Activated naive CD4-positive, alpha-beta T cell treated with anti-CD3 and anti-CD28 coated beads for 36 hours (primary cell): Measurements from ENCODE around the gene KCNK10. TPM values are rescaled to one million over a fixed set of nuclear protein-coding genes. Genes with fewer than 3 reads are reported as not detected.

Source experiments
- CTCF ChIA-PET: fragments of 350-600 bp; sonication (Branson Sonifier 250); formaldehyde crosslinking; loops from one replicate; lab custom pipeline; 2021; ENCODE audit warnings: antibody characterized with exemption; lab: Charles Lee
- DNase-seq: peaks from one replicate; pipeline ENCODE4 v3.0.0-alpha.2; 2020
- H3K27ac Mint-ChIP-seq: one replicate; pipeline ENCODE4 v1.8.0; 2021; ENCODE audit warnings: mild to moderate bottlenecking, mixed read lengths
- H3K27me3 Mint-ChIP-seq: one replicate; pipeline ENCODE4 v1.8.0; 2021; ENCODE audit warnings: low read depth, mixed read lengths
- H3K36me3 Mint-ChIP-seq: one replicate; pipeline ENCODE4 v1.8.0; 2021; ENCODE audit warnings: low read depth, mixed read lengths
- H3K4me1 Mint-ChIP-seq: one replicate; pipeline ENCODE4 v1.8.0; 2021; ENCODE audit warnings: low read depth, mixed read lengths
- H3K4me3 Mint-ChIP-seq: one replicate; pipeline ENCODE4 v1.8.0; 2021; ENCODE audit warnings: mild to moderate bottlenecking, moderate library complexity, mixed read lengths
- H3K9me3 Mint-ChIP-seq: one replicate; pipeline ENCODE4 v1.8.0; 2021; ENCODE audit warnings: mixed read lengths
- intact Hi-C: fragments of 100-400 bp; cut with micrococcal nuclease; formaldehyde crosslinking; loops from one replicate; pipeline ENCODE4 v1.15.1; 2023
- total RNA-seq, 2 experiments: library from RNA; stranded (reverse); gene quantifications; one replicate each; pipeline ENCODE4 v1.2.3, GENCODE V29; 2021

The KCNK10 gene
- total RNA-seq, 2 experiments from 2014 or later: not detected

GRCh38 chr14:88203291-88203690 lies 119.8 kb downstream of the KCNK10 start:
- H3K9me3 Mint-ChIP-seq: no peaks in the 10 kb centered on the region
- CTCF ChIA-PET: interaction anchor here (1.3 kb wide), 1 partner anchor 14 kb away, joined by 7 read pairs; no protein-coding TSS in a partner anchor
- no peaks in the 10 kb centered on the region for H3K4me1 Mint-ChIP-seq
- intact Hi-C loops: no loop called here
- no peak overlapping the region for H3K27ac Mint-ChIP-seq
- H3K36me3 Mint-ChIP-seq: no peaks in the 10 kb centered on the region
- DNase-seq: no peak
- peaks cover 13% of the 10 kb centered on the region for H3K27me3 Mint-ChIP-seq
- no peak overlapping the region for H3K4me3 Mint-ChIP-seq

DNA sequence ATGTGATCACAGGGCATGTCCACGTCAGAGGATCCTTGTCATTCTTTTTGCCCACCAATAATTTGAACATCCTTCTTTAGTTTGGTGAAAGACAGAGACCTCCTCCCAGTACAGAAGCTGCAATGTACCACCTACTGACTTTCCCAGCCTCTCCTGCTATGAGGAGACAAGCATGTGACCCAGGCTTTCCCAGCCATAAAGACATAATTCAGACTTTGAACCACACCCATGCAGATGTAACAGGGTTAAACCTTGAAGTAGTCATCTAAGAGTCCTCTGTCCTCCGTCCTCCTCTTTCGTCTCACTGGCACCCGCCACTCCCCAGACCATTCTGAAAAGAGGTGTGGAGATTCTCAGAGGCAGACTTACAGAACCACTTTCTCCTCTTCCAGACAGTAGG lies 120.8 kb downstream of the KCNK10 start:
- Mint-ChIP-seq H3K4me1 (no peaks in the 10 kb centered on the region), H3K36me3 (no peaks in the 10 kb centered on the region), H3K27me3 (peaks cover 9% of the 10 kb centered on the region), H3K9me3 (no peaks in the 10 kb centered on the region), H3K4me3 (no peak overlapping the region), H3K27ac (no peak overlapping the region)
- intact Hi-C loops: no loop called here
- no peak for DNase-seq
- CTCF ChIA-PET: interaction anchor here (1.9 kb wide), 1 partner anchor 13 kb away, joined by 5 read pairs; no protein-coding TSS in a partner anchor

- Mint-ChIP-seq H3K36me3 (no peaks in the 10 kb centered on the region), H3K4me1 (no peaks in the 10 kb centered on the region), H3K27ac (no peak overlapping the region), H3K4me3 (no peak overlapping the region), H3K27me3 (peaks cover 9% of the 10 kb centered on the region), H3K9me3 (no peaks in the 10 kb centered on the region)
- CTCF ChIA-PET: interaction anchor here (0.6 to 1.9 kb wide), 2 partner anchors 12 to 162 kb away, joined by 5 read pairs; no protein-coding TSS in a partner anchor
- intact Hi-C loops: no loop called here
- DNase-seq: no peak
Measured at GRCh38 chr14:88201851-88202250, 121.2 kb downstream of the KCNK10 start.

DNA sequence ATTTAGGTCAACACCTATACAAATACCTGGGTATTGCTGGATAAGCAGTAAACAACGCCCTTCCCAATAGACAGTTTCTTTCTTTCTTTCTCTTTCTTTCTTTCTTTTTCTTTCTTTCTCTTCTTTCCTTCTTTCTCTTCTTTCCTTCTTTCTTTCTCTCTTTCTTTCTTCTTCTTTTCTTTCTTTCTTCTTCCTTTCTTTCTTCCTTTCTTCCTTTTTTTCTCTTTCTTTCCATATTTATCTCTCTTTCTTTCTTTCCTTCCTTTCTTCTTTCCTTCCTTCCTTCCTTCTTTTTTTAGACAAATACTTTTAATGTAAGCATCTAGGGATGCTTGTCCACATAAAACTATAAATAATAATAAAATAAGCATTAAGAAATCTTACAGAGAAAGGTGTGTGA lies 123.2 kb downstream of the KCNK10 start:
- CTCF ChIA-PET: interaction anchor here (2.5 kb wide), 1 partner anchor 11 kb away, joined by 7 read pairs; no protein-coding TSS in a partner anchor
- Mint-ChIP-seq H3K9me3 (no peaks in the 10 kb centered on the region), H3K27me3 (peaks cover 22% of the 10 kb centered on the region), H3K4me3 (no peak overlapping the region), H3K4me1 (no peaks in the 10 kb centered on the region), H3K36me3 (no peaks in the 10 kb centered on the region), H3K27ac (no peak overlapping the region)
- DNase-seq: no peak
- intact Hi-C loops: no loop called here

DNA sequence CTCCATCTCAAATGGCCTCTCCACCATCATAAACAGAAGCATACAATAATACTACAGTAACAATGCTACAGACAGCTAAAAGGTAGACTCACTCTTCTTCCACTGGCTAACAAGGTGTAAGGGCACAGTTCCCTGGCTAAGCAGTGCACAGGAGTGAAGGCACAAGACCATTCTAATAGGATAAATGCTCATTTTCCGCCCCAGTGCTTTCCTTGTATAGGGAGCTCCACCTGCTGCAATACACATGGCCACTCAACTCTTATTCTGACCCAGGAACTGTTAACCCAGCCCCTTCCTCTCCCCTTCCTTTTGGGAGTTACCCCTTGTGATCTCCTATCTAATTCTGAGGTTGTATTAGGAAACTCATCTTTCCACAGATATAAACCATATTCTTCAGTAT lies 124.6 kb downstream of the KCNK10 start:
- CTCF ChIA-PET: interaction anchor here (0.6 to 2.5 kb wide), 5 partner anchors 9 to 692 kb away, joined by 3 to 7 read pairs (median 3); no protein-coding TSS in a partner anchor
- peaks cover 28% of the 10 kb centered on the region for H3K27me3 Mint-ChIP-seq
- no peak for DNase-seq
- H3K36me3 Mint-ChIP-seq: no peaks in the 10 kb centered on the region
- H3K4me1 Mint-ChIP-seq: no peaks in the 10 kb centered on the region
- H3K9me3 Mint-ChIP-seq: no peaks in the 10 kb centered on the region
- no peak overlapping the region for H3K27ac Mint-ChIP-seq
- intact Hi-C loops: no loop called here
- H3K4me3 Mint-ChIP-seq: no peak overlapping the region

- H3K36me3 Mint-ChIP-seq: no peaks in the 10 kb centered on the region
- no peak overlapping the region for H3K4me3 Mint-ChIP-seq
- H3K27me3 Mint-ChIP-seq: peaks cover 24% of the 10 kb centered on the region
- intact Hi-C loops: no loop called here
- DNase-seq: no peak
- no peaks in the 10 kb centered on the region for H3K4me1 Mint-ChIP-seq
- no peak overlapping the region for H3K27ac Mint-ChIP-seq
- CTCF ChIA-PET: interaction anchor here (1.6 to 1.9 kb wide), 2 partner anchors 10 to 252 kb away, joined by 3 to 6 read pairs; no protein-coding TSS in a partner anchor
- no peaks in the 10 kb centered on the region for H3K9me3 Mint-ChIP-seq
Measured at GRCh38 chr14:88196925-88197324, 126.1 kb downstream of the KCNK10 start.

DNA sequence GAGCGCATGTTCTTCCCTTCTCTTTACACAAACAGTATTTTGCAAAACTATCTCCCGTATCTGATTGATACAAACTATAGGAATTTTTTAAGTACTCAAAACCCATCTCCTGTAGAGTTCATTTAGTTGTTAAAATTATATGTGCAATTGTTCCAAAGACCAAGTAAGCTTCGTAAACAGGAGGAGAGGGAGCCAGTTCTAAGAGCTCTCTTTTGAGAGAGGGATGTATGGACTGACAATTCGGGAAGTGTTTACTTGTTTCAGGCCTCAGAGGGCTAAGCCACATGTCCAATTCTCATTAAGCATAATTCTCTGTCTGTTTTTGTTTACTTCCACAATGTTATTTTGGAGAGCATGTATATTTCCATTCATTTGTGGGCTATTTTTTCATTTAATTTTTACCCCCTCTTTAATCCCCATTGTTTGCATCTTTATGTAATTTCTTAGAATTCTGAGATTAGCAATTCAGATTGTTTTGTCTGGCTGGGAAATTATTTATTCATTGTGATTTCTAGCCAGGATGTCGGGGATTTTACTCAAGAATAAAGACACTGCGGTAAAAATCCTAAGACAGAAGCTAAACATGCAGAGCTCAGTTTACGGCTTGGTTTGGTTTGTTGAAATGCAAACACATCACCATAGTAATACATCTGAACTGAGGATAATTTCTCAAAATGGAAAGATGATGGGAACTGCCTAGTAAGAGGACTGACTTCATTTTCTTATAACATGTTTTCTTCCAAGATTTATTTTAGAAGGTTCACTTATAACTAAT lies 126.8 kb downstream of the KCNK10 start:
- H3K27me3 Mint-ChIP-seq: peaks cover 21% of the 10 kb centered on the region
- DNase-seq: no peak
- intact Hi-C loops: no loop called here
- CTCF ChIA-PET: interaction anchor here (0.7 to 1.9 kb wide), 3 partner anchors 10 to 251 kb away, joined by 3 to 6 read pairs (median 3); no protein-coding TSS in a partner anchor
- H3K9me3 Mint-ChIP-seq: no peaks in the 10 kb centered on the region
- no peaks in the 10 kb centered on the region for H3K4me1 Mint-ChIP-seq
- no peak overlapping the region for H3K27ac Mint-ChIP-seq
- H3K36me3 Mint-ChIP-seq: no peaks in the 10 kb centered on the region
- no peak overlapping the region for H3K4me3 Mint-ChIP-seq

DNA sequence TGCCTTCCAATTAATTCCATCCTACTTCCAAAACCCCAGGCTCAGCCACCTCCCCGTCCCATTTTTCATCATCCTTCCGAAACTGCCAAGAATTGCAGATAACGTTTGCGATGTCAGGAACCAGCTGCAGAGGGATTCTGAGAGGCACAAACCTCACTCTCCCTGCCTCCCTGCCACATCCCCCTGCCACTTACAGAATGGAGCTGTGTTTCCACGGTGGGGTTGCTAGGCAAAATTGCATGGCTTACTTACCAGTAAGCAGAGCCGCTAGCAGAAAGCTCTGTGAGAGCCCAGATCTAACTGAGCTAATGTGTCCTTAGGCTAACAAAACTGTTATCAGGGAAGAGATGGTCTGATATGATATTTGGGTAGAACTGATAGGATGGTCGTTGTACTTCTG lies 127.4 kb downstream of the KCNK10 start:
- no peaks in the 10 kb centered on the region for H3K36me3 Mint-ChIP-seq
- no peak overlapping the region for H3K27ac Mint-ChIP-seq
- H3K9me3 Mint-ChIP-seq: no peaks in the 10 kb centered on the region
- H3K4me1 Mint-ChIP-seq: no peaks in the 10 kb centered on the region
- CTCF ChIA-PET: interaction anchor here (0.7 to 1.9 kb wide), 3 partner anchors 11 to 251 kb away, joined by 3 to 6 read pairs (median 3); no protein-coding TSS in a partner anchor
- peaks cover 21% of the 10 kb centered on the region for H3K27me3 Mint-ChIP-seq
- DNase-seq: no peak
- intact Hi-C loops: no loop called here
- no peak overlapping the region for H3K4me3 Mint-ChIP-seq

- Mint-ChIP-seq H3K4me1 (no peaks in the 10 kb centered on the region), H3K27ac (no peak overlapping the region), H3K4me3 (no peak overlapping the region), H3K36me3 (no peaks in the 10 kb centered on the region), H3K9me3 (no peaks in the 10 kb centered on the region), H3K27me3 (peaks cover 23% of the 10 kb centered on the region)
- intact Hi-C loops: no loop called here
- CTCF ChIA-PET: no interaction called here
- no peak for DNase-seq
Measured at GRCh38 chr14:88194531-88194930, 128.5 kb downstream of the KCNK10 start.

DNA sequence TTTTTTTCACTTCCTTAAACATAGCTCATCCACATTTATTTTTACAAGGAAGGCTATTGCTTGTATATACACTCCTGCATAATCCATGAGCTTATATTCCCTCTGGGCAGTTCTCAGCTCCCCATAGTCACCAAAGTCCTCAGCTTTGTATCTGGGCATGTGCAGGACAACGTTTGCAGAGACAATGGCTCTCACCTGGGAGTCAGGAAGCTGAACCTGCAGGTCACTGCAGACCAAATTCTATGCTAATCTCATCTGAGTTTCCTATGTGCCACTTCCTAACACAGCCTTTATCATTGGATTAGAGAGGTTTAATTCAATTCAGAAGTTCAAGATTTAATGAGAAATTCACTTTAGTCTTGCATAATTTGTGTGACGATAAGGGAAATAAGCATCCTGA lies 131.5 kb downstream of the KCNK10 start:
- no peaks in the 10 kb centered on the region for H3K9me3 Mint-ChIP-seq
- CTCF ChIA-PET: interaction anchor here (0.7 kb wide), 1 partner anchor 21 kb away, joined by 3 read pairs; no protein-coding TSS in a partner anchor
- peaks cover 5% of the 10 kb centered on the region for H3K4me1 Mint-ChIP-seq
- no peak overlapping the region for H3K27ac Mint-ChIP-seq
- intact Hi-C loops: no loop called here
- no peak overlapping the region for H3K4me3 Mint-ChIP-seq
- H3K27me3 Mint-ChIP-seq: peaks cover 30% of the 10 kb centered on the region
- H3K36me3 Mint-ChIP-seq: no peaks in the 10 kb centered on the region
- no peak for DNase-seq

GRCh38 chr14:88189417-88190191 lies 133.5 kb downstream of the KCNK10 start:
- CTCF ChIA-PET: interaction anchor here (0.6 to 2.7 kb wide), 27 partner anchors 9 to 305 kb away, joined by 3 to 17 read pairs (median 4); partner anchors contain the start of gene GALC
- peak; percentile 82 for DNase-seq
- Mint-ChIP-seq H3K9me3 (no peaks in the 10 kb centered on the region), H3K4me3 (no peak overlapping the region), H3K27ac (no peak overlapping the region), H3K27me3 (peaks cover 16% of the 10 kb centered on the region), H3K4me1 (peaks cover 5% of the 10 kb centered on the region), H3K36me3 (no peaks in the 10 kb centered on the region)
- intact Hi-C loops: loop anchor here (1.0 to 5.0 kb wide), 5 partner anchors 45 to 678 kb away; partner anchors contain the start of gene ZC3H14
